CD4-positive, alpha-beta memory T cell (primary cell): ENCODE data around the gene GALNT17. TPM values are rescaled to one million over a fixed set of nuclear protein-coding genes. Genes with fewer than 3 reads are reported as not detected.

Experiments used
- microRNA-seq: library from miRNA; unstranded; fragments of <30 nt; microRNA quantifications from one replicate; pipeline ENCODE4 v1.2.0, GENCODE V29; 2021; ENCODE audit warnings: borderline replicate concordance, borderline number of aligned reads, borderline microRNAs expressed, mixed read lengths
- polyA plus RNA-seq, 2 donors: library from polyadenylated mRNA; unstranded; fragments of 300-500 nt; fragmentation: Illumina TruSeq; gene quantifications; one replicate each; pipeline ENCODE4 v1.2.3, GENCODE V29; 2021
- total RNA-seq, 2 experiments: library from RNA; stranded (reverse); gene quantifications; one replicate each; pipeline ENCODE4 v1.2.3, GENCODE V29; 2021

GALNT17 gene
- total and polyA plus RNA-seq, 4 experiments from 2014 or later = not detected

Small RNAs within 50 kb of the gene (microRNA-seq; reads per million reads assigned to microRNA genes)
- gene MIR3914-1 (not detected), gene MIR3914-2 (not detected)
